Cardiac ventricle fibroblast (primary cell): ENCODE results near the gene LENG9. TPM values are rescaled to one million over a fixed set of nuclear protein-coding genes. Genes with fewer than 3 reads are reported as not detected.

Experiments used
- total RNA-seq: library from RNA; depleted of rRNA; stranded (reverse); fragments of >200 nt; gene quantifications from 2 replicates; pipeline ENCODE4 v1.2.3, GENCODE V29; 2015

Gene LENG9
- 8.3 and 9.4 TPM in 2 replicates for total RNA-seq

DNA sequence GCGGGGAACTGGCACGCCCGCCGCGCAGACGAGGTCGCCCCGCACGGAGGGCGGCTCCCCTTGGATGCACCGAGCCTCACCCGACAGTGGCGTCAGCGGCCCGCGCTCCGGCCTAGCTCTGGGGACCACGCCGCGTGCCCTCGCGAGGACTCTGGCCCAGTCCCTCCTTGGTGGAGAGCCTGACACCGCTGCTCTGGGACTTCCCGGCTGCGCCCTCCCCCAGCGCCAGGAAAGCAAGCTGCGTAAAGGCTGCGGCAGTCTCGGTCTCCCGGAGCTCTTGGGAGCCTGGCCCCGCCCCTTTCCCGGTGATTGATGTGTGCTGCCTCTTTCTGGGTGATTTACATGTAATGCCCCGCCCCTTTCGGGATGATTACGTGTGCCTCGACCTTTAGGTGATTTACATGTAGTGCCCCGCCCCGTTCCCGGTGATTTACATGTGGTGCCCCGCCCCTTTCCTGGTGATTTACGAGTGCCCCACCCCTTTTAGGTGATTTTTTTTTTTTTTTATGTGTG is at the start of gene LENG9:
LENG9 (minus strand) TSS at position 248 of the 513 bp plus-strand sequence. CDS start 252 bp downstream, outside the sequence.

DNA sequence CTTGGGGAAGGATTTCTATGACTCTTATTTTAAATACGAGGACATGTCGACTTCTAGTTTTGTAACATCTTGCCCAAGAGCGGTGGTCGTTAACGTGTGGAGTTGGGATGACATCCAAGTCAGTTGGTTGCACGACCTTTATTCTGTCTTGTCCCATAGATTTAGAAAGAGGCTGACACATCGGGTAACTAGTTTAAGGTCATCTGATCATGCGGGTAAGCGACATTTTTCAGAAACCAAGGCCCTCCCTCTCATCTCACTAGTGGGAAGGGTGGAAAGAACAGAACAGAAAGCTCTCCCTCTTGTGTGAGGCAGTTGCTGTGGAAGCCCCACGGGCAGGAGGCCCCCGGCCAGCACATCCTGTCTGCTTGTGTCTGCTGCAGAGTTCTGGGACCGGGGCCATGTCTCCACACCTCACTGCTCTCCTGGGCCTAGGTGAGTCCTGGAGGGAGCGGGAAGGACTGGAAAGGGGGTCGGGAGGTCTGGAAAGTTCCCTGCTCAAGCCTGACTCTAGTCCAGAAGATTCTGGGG is 39.0 kb upstream of the LENG9 start, which contains the start of gene LAIR2:
LAIR2 (plus strand) TSS at position 314 of the 531 bp plus-strand sequence; CDS start at position 402, 88 bp downstream.

DNA sequence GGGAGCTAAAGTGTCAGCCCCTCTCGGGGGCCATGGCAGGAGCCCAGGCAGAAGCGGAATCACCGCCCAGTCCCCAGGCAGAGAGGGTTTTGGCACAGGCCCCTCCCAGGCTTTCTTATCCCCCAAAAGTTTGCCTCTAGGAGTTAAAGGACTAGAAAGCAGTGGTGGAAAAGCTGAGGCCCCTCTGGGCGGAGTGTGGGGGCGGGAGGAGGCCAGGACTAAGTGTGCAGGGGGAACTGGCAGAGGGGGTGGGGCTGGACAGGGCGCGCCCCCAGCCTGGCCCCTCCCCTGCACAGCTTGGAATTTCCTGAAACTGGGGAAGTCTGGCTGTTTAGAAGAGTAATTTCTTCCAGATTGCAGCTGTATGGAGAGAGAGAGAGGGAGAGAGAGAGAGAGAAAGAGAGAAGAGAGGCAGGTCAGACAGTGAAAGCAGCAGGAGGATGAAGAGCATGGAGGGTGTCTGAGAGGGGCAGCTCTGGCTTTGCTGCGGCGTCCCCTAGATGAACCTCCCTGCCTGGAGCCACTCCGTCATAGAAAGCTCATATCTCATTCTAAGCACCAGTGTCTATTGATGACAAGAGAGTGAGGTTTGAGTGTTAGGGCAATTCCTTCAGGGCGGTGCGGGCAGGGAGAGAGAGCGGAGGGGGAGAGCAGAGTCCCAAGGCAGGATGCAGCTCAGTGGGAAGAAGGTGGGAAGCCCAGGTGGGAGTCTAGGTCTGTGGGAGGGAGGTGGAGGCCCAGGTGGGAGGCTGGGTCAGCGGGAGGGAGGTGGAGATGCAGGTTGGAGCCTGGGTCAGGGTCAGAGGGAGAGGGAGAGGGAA is 9.7 kb upstream of the LENG9 start, which contains the start of gene CDC42EP5:
CDC42EP5 (minus strand) TSS at position 226 of the 821 bp plus-strand sequence. CDS start 7,749 bp downstream, outside the sequence.

DNA sequence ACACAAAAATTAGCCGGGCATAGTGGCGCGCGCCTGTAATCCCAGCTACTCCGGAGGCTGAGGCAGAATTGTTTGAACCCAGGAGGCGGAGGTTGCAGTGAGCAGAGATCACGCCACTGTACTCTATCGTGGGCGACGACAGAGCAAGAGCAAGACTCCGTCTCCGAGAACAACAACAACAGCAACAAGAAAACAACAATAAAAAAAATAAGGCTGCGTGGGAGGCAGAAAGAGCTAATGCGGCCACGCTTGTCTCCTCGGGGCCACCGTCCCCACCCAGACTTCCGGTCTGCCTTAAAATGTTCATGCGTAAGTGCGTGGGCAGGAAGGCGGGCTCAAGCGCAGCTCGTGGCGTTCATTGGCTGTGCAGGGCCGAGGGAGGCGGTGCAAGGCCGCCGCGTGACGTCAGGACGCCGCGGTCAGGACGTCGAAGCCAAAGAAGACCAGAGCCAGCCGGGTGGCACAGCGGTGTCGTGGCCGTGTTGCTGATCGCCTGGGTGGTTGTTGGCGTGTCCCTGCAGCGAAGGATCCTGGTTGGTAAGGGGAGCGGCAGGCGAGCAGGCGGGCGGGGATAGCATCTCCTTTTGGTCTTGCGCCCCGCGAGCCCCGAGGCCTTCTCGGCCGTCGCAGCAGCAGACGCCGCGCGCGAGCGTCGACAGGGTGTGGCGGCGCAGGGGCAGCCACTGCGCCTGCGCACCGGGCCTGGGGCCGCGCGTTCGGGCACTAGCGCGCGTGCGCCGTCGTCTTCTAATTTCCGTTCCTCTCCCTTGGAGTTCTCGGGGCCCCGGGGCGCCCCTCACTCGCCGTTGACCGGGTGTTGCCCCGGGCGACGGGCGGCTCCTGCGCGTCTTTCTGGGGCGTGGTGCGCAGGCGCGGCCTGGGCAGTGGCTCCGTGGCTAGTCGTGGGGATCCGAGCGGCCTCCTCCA is 14.5 kb downstream of the LENG9 start, which contains the start of gene LENG8:
LENG8 (plus strand) TSS at position 426 of the 927 bp plus-strand sequence. CDS start 2,146 bp downstream, outside the sequence.

DNA sequence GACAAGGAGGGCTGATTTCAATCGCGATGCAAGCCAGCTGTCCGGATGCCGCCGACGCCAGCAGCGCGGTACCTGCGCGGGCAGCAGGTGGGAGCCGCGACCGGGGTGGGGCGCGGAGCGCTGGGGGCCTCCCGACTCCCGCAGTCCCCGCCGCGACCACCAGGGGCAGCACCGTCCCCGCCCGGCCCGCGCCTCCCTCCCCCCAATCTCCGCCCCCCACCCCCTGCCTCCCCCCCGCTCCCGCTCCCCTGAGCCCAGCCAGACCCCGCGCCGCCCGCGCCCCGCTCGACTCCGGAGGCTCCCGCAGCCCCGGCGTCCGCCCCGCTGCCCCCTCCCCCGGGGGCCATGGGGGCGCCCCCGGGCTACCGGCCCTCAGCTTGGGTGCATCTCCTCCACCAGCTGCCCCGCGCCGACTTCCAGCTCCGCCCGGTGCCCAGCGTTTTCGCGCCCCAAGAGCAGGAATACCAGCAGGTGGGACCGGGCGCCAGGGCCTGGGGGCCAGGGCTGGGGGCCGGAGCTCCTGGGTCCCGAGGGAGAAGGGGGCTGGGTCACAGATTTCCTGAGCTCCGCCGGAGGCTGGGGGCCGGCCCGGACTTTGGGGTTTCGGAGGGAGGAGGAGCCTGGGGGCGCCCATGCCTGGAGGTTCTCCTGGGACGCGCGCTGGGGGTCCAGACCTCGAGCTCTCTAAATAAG is 48.2 kb downstream of the LENG9 start, which contains the start of gene TTYH1:
TTYH1 (plus strand) TSS at position 257 of the 693 bp plus-strand sequence; CDS start at position 346, 89 bp downstream.

Other genes starting within 250 kb of the LENG9 start
- not detected in 2 replicates for gene LILRB3, start 240.8 kb downstream of the LENG9 start, total RNA-seq
- gene LILRA6, start 221.0 kb downstream of the LENG9 start, total RNA-seq, result not detected in 2 replicates
- gene LILRB5, start 206.5 kb downstream of the LENG9 start, total RNA-seq, result not detected in 2 replicates
- not detected in 2 replicates for gene LILRB2, start 182.7 kb downstream of the LENG9 start, total RNA-seq
- gene LILRA5, start 150.6 kb downstream of the LENG9 start, total RNA-seq, result not detected in 2 replicates
- not detected in 2 replicates for gene LILRA4, start 124.6 kb downstream of the LENG9 start, total RNA-seq
- not detected in 2 replicates for gene LAIR1, start 98.8 kb downstream of the LENG9 start, total RNA-seq
- gene TTYH1, start 48.3 kb downstream of the LENG9 start, total RNA-seq, result not detected in 2 replicates
- gene LENG8, start 14.6 kb downstream of the LENG9 start, total RNA-seq, result 25.3 and 30.3 TPM in 2 replicates
- gene CDC42EP5, start 9.5 kb upstream of the LENG9 start, total RNA-seq, result 75.9 and 77.8 TPM in 2 replicates
- gene LAIR2, start 39.1 kb upstream of the LENG9 start, total RNA-seq, result not detected in 2 replicates
- not detected in 2 replicates for gene LILRA2, start 110.0 kb upstream of the LENG9 start, total RNA-seq
- not detected in 2 replicates for gene LILRA1, start 129.9 kb upstream of the LENG9 start, total RNA-seq
- not detected in 2 replicates for gene LILRB1, start 166.7 kb upstream of the LENG9 start, total RNA-seq
- gene LILRB4, start 199.2 kb upstream of the LENG9 start, total RNA-seq, result not detected in 2 replicates